HG03354 (cell line): Measurements from ENCODE around the gene CPNE6.
A peak's percentile ranks its signal among the peaks of the same experiment; 100 is the strongest.

Source experiments
- ATAC-seq: cut with Tn5 transposase; IDR thresholded peaks from one replicate; pipeline ENCODE4 v1.9.1; 2021; ENCODE audit warnings: mild to moderate bottlenecking; ENCODE audit not compliant: unreplicated experiment, poor library complexity, severe bottlenecking

The CPNE6 gene

GRCh38 chr14:24080888-24081738 is 9.8 kb downstream of the CPNE6 start:
- ATAC-seq = peak; percentile 91

DNA sequence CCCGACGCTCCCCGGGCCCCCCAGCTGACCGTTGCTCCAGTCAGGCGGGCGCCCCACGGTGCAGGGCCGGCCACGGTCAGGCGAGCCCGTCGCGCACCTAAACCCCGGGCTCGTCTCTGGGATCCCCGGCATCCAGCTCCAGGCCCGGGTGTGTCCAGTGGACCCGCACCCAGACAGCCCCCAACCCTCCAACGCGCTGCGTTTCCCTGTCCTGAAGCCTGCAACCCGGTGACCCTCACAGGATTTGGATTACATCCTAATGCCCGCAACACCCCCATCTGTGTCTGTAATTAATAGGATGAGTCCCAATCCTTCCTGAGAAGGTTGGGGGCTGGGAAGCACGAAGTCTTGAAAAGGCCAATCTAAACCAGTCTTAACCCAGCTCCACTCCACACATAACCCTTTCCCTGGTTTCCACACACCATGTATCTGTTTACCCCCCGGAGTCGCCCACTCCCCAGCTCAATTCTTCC is 10.4 kb downstream of the CPNE6 start:
- no peak for ATAC-seq

DNA sequence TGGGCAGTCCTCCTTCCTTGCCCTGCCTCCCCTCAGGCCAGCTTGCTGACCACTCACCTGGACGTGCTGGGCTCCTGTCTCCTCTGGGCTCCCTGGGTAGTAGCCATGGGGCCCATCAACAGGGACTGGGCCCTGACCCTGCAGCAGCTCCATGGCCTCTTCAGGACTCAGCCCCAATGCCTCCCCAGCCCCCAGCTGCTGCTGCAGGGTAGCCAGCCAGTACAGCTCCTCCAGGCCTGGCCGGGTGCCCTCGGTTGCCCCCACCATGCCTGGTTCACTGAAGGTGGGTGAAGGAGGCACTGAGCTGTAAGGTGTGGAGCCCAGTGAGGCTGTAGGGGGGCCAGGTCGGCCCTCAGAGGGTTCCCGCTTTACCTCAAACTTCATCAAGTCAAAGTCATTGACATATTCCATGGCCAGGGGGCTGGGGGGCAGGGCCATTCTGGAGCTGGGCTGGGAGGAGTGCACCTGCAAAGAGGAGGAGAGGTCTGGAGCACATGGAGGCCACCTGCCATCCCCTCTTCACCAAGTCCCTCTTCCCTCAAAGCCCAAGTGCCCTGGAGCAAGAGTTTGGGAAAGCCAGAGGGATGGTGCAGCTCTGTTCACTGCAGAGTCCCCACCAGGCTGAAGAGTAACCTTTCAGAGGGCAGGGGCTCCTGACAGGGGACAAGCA is 11.2 kb downstream of the CPNE6 start:
- no peak for ATAC-seq

GRCh38 chr14:24083462-24083861 is 12.1 kb downstream of the CPNE6 start:
- ATAC-seq = no peak

GRCh38 chr14:24084440-24084839 is 13.1 kb downstream of the CPNE6 start:
- no peak for ATAC-seq

- no peak for ATAC-seq
Measured at GRCh38 chr14:24085215-24085614, 13.9 kb downstream of the CPNE6 start.

- ATAC-seq = no peak
Measured at GRCh38 chr14:24086193-24086955, 15.0 kb downstream of the CPNE6 start.

DNA sequence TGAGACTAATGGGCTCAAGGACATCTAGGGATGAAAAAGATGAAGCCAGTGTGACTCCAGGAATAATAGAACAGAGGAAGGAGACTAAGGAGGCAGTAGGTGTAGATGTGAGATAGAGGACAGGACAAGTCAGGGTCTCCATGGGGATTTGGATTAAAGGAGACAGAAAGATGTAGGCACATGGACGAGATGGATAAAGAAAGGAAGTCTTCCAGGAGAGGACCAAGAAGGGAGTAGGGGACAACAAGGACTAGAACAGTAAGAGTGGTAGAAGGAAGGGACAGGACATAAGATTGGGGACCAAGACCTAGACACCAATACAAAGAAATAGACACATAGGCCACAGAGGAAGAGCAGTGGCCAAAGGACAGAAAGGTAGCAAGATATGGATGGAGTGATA is 15.6 kb downstream of the CPNE6 start:
- no peak for ATAC-seq

DNA sequence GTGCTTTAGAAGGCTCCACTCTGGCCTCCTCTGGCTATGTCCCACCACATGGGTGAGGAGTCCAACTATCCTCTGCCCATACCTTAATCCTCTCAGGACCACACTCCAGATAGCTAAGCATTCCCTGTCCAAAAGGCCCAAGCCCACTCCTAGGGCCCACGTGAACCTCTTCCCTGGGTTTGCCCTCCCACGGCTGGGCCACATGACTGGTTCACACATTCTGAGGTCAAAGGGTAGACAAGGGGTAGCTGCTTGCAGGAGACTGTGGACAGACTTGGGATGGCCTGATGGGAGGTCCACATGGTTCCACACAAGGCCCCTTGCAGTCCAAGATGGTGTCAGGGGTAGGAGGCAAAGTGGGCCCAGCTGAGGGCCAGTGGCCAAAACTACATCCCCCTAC is 16.7 kb downstream of the CPNE6 start:
- no peak for ATAC-seq

GRCh38 chr14:24089890-24090289 is 18.5 kb downstream of the CPNE6 start:
- ATAC-seq = no peak

GRCh38 chr14:24092110-24092504 is 20.7 kb downstream of the CPNE6 start:
- no peak for ATAC-seq

DNA sequence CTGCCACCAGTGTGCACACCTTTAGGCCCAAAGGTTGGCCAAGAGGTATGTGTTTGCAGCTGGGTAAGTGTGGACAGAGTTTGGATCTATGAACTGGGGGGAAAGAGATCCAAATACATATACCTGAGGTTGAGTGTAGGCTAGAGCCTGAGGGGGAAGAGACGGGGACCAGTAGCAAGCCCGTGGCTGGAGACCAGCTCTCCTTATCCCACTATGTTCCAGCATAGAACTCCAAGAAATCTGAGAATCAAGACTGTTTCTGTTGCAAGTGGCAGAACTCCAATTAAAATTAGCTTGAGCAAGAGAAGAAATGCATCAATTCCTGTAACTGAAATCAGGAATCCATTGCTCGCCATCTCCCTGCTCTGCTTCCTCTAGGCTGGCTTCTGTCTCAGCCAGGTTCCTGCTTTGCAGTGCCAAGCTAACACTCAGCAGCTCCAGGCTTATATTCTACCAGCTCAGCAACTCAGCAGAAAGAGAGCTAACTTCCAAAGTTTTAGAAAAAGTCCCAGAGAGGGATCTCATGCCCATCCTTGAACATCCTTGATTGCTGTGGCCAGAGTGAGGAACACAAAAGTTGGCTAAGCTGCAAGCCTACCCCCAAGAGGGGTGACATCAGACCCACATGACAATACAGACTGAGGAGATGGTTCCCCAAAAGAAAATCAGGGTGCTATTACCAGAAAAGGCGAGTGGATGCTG is 21.3 kb downstream of the CPNE6 start:
- no peak for ATAC-seq

DNA sequence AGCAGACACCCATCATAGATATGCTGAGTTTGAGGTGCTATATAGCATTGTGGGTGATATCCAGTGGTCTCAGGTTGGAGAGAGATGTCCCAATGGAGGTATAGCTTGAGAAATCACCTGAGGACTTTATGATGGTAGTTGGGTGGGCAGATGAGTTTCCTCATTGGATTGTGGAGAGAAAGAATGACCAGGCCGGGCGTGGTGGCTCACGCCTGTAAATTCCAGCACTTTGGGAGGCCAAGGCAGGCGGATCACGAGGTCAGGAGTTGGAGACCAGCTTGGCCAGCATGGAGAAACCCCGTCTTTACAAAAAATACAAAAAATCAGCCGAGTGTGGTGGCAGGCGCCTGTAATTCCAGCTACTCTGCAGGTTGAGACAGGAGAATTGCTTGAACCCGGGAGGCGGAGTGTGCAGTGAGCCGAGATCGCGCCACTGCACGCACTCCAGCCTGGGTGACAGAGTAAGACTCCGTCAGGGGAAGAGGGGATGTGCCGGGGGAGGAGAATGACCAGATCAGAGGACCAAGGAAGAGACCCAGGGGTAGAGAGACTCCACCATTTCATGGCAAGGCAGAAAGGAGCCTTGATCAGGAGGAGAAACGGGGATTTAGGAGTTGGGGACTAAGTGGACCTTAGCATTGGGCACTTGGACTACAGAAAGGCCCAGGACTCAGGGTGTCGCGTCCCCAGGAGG is 22.0 kb downstream of the CPNE6 start:
- ATAC-seq = no peak

DNA sequence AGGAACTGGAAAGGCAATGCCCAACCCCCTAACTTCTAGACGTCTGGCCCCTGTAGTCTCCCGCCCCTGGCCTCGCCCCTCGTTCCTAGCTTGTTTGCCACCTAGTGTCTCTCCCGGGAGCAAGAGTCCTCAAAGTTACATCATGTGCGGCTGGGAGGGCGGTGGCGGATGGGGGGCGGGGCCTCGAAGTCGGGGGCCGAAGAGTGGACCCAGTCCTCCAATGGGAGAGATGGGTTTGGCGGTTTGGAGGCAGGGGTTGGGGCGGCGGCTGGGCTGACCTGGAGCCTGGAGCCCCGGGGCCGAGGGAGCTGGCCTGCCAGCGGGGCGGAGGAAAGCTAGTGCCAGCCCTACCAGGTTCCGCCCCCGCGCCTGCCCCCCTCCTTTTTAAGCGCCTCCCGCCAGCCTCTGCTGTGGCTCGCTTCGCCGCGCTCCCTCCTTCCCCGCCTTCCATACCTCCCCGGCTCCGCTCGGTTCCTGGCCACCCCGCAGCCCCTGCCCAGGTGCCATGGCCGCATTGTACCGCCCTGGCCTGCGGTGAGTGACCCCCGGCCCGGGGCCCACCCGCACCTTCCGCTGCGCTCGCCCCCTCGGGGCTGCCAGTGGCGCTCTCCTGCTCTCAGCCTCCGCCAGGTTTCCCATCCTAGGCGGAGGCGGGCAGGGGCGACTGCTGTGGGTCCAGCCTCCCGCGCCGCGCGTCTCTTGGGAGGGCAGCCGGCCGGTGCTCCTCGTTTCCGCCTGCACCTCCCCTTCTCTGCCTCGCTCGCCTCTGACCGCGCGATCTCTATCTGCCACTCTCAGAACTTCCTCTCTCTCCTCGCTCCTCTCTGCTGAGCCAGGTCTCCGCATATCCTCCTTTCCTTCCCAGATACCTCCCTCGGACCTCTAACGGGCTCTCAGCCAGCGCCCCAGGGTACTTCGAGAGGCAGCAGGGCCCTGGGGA is 22.8 kb downstream of the CPNE6 start, which contains the start of gene PCK2:
Gene PCK2, plus strand, starts transcription at position 411 of the 940 bp plus-strand sequence. Its CDS starts 95 bp downstream, at position 506.
- ATAC-seq = peak; percentile 54

DNA sequence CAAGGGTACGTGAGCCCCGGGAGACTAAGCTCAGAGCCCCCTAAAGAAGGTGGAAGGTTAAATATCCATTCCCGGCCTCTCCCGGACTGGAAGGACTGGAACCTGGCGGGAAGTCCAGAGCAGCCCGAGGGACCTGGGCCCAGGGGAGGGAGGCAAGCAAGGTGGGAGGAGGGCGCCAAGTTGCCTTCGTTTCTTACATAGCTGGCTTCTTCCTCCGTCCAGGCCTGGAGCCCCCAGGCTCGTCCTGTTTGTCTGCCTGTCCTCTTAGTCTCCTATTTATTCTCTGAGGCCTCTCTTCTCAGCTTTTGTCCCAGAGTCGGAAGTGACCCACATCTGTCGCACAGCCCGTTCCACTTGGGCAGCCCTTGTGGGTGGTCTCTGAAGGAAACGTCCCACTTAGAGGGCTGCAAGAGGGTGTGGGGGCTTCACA is 23.5 kb downstream of the CPNE6 start:
- no peak for ATAC-seq

GRCh38 chr14:24095271-24096068 is 24.1 kb downstream of the CPNE6 start:
- peak; percentile 74 for ATAC-seq

GRCh38 chr14:24096545-24097181 is 25.3 kb downstream of the CPNE6 start:
- no peak for ATAC-seq
